ENCODE measurements around the gene CCN2.
"Not testable (repeated sequence)": the region's sequence is repeated elsewhere in the genome, so short reads cannot be mapped to it uniquely, and the experiment has no call there.

The CCN2 gene

GRCh38 chr6:131909408-131910218, 41.6 kb downstream of the CCN2 start:
- DNase-seq (ENCODE audit: low spot score) = peak; percentile 56

GRCh38 chr6:131908787-131909186, 42.4 kb downstream of the CCN2 start:
- not testable (repeated sequence) for DNase-seq (ENCODE audit: low spot score)

GRCh38 chr6:131903734-131904133, 47.4 kb downstream of the CCN2 start:
- not testable (repeated sequence) for DNase-seq (ENCODE audit: low spot score)

GRCh38 chr6:131901326-131901873, 49.8 kb downstream of the CCN2 start:
- not testable (repeated sequence) for DNase-seq (ENCODE audit: low spot score)

DNA sequence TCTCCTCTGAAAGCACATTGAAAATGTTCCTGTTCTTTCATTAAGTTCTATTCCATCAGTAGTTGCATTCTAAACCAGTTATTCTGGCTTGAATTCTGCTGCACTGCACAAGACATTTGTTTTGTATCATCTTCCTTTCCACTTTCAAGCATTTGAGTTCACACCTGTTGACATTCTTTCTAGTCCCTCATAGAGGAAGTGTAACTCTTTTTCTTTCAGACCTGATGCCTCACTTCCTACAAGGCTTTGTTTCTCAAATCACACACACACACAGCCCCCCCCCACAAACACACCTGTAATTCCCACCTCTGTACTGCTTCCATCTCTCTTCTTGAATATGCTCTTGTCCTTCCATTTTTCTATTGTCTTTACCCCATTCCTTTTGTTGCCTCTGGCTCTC, 50.9 kb downstream of the CCN2 start:
- DNase-seq (ENCODE audit: low spot score) = no peak

DNA sequence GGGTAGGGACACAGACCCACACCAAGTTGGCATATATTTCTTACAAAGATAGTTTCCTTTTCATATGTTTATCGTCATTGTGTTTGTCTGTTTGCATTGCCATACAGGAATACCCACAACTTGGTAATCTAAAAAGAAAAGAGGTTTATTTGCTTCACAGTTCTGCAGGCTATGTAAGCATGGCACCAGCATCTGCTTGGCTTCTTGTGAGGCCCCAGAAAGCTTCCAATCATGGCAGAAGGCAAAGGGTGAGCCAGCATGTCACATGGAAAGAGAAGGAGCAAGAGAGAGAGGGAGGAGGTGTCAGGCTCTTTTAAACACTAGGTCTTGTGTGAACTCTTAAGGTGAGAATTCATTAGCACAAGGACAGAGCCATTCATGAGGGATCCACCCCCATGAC, 52.5 kb downstream of the CCN2 start:
- no peak for DNase-seq (ENCODE audit: low spot score)

All from putamen (tissue), 1 donor.